Neural progenitor cell (in vitro differentiated cells): ENCODE data around the gene RAP1GDS1.

ENCODE experiments used
- EZH2 ChIP-seq: fragments of 200-600 bp; sonication (generic); IDR thresholded peaks from 2 replicates; pipeline ENCODE4 v1.6.1; 2017; ENCODE audit warnings: antibody characterized with exemption, mild to moderate bottlenecking, moderate library complexity
- EZH2phosphoT487 ChIP-seq: fragments of 200-600 bp; sonication (generic); IDR thresholded peaks from 2 replicates; pipeline ENCODE4 v1.6.1; 2017; ENCODE audit warnings: antibody characterized with exemption
- TF ChIP-seq, protein P1 (sequence below): fragments of 200-600 bp; sonication (generic); IDR thresholded peaks from 2 replicates; pipeline ENCODE4 v1.5.1; 2017; ENCODE audit warnings: antibody characterized with exemption, mild to moderate bottlenecking

DNA sequence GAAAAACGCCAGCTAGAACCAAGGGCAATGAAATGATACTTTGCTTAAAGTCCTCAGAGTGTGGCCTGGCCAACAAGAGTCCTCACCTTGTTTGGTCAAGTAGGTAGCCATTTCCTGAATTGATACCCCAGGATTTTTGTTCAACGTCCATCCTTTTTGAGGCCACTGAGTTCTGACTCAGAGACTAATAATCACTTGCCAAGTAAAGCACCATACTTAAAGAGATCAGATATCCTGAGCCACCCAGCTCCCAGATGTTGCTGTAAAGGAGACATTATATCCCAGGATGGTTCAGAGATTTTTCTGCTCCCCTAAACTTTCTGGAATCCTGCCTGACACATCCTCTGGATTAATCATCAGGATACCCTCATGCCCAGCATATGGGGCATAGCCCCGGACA, 190.9 kb downstream of the RAP1GDS1 start:
- TF ChIP-seq, protein P1, sequence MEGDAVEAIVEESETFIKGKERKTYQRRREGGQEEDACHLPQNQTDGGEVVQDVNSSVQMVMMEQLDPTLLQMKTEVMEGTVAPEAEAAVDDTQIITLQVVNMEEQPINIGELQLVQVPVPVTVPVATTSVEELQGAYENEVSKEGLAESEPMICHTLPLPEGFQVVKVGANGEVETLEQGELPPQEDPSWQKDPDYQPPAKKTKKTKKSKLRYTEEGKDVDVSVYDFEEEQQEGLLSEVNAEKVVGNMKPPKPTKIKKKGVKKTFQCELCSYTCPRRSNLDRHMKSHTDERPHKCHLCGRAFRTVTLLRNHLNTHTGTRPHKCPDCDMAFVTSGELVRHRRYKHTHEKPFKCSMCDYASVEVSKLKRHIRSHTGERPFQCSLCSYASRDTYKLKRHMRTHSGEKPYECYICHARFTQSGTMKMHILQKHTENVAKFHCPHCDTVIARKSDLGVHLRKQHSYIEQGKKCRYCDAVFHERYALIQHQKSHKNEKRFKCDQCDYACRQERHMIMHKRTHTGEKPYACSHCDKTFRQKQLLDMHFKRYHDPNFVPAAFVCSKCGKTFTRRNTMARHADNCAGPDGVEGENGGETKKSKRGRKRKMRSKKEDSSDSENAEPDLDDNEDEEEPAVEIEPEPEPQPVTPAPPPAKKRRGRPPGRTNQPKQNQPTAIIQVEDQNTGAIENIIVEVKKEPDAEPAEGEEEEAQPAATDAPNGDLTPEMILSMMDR, result no peak
- no peak for TF ChIP-seq EZH2
- no peak for TF ChIP-seq EZH2phosphoT487
